ENCODE data around the gene PDLIM1.

The PDLIM1 gene

DNA sequence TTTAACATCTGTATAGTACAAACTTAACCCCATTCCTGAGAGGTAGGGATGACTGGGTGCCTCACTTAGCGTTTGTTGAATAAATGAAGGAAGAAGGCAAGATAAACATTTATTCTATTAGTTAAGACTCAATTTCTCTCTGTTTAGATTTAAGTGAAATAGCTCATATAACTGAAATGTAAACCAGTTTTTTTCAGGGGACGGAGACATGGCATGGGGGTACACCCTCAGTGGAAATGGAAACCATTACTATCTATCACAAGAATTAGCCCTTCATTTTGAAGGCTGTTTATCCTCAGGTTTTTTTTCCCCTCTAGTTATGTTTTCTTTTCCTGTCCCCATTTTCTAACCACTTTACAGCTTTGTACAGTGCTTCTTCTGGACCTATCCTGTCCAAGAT is 35.6 kb upstream of the PDLIM1 start:
- Histone ChIP-seq H3K9ac (ENCODE audit: insufficient read length, low read depth) (no peak overlapping the region), H3K36me3 (ENCODE audit: insufficient read depth, insufficient read length, low read length) (no peaks in the 10 kb centered on the region), H3K9me3 (ENCODE audit: insufficient read depth, low read length) (no peaks in the 10 kb centered on the region), H3K4me3 (ENCODE audit: insufficient read length, low read depth) (no peak overlapping the region), H3K4me1 (ENCODE audit: insufficient read depth, insufficient read length) (no peaks in the 10 kb centered on the region), H3K27me3 (ENCODE audit: insufficient read depth, insufficient read length) (no peaks in the 10 kb centered on the region)
- no peak for DNase-seq (ENCODE audit: low read depth, low spot score)
- no peak for TF ChIP-seq SUZ12 (IDR thresholded peaks at IDR 0.05; ENCODE audit: extremely low read depth, insufficient read depth, insufficient read length)
- no peak for TF ChIP-seq ZNF274 (IDR thresholded peaks at IDR 0.05; ENCODE audit: low read depth, low read length)
- TF ChIP-seq YY1 (IDR thresholded peaks at IDR 0.05; ENCODE audit: insufficient read depth, insufficient read length): no peak

DNA sequence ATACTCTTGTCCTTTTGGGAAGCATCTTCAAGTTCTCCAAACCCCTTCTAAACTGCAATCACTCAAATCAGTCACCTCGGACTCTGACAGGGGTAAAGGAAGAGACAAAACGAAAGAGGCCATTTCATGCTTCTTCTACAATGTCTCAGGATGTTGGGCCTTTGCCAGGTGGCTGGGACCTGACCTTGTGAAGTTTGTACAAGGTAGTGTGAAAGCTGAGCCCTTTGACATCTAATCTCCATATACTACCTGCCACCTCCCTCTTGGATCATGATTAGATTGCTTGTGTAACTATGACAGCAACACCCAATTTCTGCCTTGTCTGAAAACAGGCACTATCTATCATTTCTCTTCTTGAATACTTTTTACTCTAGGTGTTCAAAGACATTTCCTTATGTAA is 35.1 kb upstream of the PDLIM1 start:
- Histone ChIP-seq H3K4me3 (ENCODE audit: insufficient read length, low read depth) (no peak overlapping the region), H3K9me3 (ENCODE audit: insufficient read depth, low read length) (no peaks in the 10 kb centered on the region), H3K36me3 (ENCODE audit: insufficient read depth, insufficient read length, low read length) (no peaks in the 10 kb centered on the region), H3K9ac (ENCODE audit: insufficient read length, low read depth) (no peak overlapping the region), H3K4me1 (ENCODE audit: insufficient read depth, insufficient read length) (no peaks in the 10 kb centered on the region), H3K27me3 (ENCODE audit: insufficient read depth, insufficient read length) (no peaks in the 10 kb centered on the region)
- no peak for TF ChIP-seq SUZ12 (IDR thresholded peaks at IDR 0.05; ENCODE audit: extremely low read depth, insufficient read depth, insufficient read length)
- TF ChIP-seq YY1 (IDR thresholded peaks at IDR 0.05; ENCODE audit: insufficient read depth, insufficient read length): no peak
- TF ChIP-seq ZNF274 (IDR thresholded peaks at IDR 0.05; ENCODE audit: low read depth, low read length): no peak
- no peak for DNase-seq (ENCODE audit: low read depth, low spot score)

DNA sequence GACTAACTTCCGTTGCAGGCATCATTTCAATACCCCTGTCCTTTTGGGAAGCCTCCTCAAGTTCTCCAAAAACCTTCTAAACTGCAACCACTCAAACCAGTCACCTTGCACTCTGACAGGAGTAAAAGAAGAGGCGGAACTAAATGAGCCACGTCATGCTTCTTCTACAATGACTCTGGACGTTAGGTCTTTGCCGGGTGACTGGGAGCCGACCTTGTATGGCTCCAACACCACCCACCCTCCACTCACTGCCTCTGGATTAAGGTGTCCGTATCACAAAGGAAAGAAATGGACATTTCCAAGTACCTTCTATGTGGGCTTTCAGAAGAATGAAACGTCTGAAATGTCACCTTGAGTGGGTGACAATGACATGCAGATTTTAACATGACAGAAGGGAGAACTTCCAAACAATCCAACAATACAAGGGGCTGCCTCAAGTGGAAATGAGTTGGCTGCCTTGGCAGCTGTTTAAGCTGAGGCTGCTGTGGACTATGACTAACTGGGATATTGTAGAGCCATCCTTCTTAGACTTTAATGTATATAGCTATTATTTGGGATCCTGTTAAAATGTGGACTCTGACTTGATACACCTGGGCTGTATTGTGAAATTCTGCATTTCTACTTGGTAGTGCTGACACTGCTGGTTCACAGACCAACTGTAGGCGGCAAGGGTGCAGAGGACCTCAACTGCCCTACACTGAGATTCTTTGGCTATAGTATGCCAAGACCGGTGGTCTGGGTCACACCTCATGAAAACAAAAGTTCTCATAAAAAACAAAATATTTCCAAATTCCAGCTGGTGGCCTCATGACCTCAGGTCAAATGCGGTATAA is 33.8 kb upstream of the PDLIM1 start:
- H3K36me3 ChIP-seq (ENCODE audit: insufficient read depth, insufficient read length, low read length): no peaks in the 10 kb centered on the region
- no peaks in the 10 kb centered on the region for H3K27me3 ChIP-seq (ENCODE audit: insufficient read depth, insufficient read length)
- H3K9me3 ChIP-seq (ENCODE audit: insufficient read depth, low read length): no peaks in the 10 kb centered on the region
- H3K9ac ChIP-seq (ENCODE audit: insufficient read length, low read depth): no peak overlapping the region
- no peak overlapping the region for H3K4me3 ChIP-seq (ENCODE audit: insufficient read length, low read depth)
- H3K4me1 ChIP-seq (ENCODE audit: insufficient read depth, insufficient read length): no peaks in the 10 kb centered on the region
- DNase-seq (ENCODE audit: low read depth, low spot score): no peak
- TF ChIP-seq SUZ12 (IDR thresholded peaks at IDR 0.05; ENCODE audit: extremely low read depth, insufficient read depth, insufficient read length): no peak
- no peak for TF ChIP-seq ZNF274 (IDR thresholded peaks at IDR 0.05; ENCODE audit: low read depth, low read length)
- TF ChIP-seq YY1 (IDR thresholded peaks at IDR 0.05; ENCODE audit: insufficient read depth, insufficient read length): no peak

DNA sequence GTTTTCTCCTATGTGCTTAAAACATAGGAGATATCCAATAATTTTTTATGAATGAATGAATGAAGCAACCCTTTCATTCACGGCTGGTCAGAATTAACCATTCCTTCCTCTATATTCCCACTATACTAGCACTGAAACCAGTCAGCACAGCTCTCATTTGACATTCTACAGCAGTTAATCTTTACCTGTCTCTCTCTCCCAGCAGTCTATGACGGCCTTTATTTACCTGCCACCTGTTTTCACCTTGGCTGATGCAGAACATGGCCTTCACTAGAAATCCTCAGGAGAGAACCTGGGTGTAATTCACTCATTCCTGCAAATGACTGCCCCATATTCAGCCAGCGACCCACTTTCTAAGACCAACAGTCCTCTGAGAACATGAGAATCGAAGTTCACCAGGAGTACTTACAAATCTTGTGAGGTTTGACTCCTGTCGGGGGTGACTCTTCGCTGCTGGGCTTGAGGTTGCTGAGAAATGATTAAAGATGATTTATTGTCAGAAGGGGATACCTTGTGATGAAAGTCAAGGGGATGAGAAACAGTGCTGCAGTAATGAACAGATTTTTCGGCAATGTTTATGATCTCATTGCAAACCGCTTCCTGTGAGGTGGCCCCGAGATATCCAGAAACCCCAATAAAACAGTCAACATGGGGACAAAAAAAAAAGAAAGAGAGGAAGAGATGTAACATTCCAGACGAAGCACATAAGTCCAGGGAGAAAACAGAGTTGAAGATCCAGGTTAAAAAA is 30.9 kb upstream of the PDLIM1 start:
- H3K4me3 ChIP-seq (ENCODE audit: insufficient read length, low read depth): no peak overlapping the region
- no peak overlapping the region for H3K9ac ChIP-seq (ENCODE audit: insufficient read length, low read depth)
- no peak for TF ChIP-seq YY1 (IDR thresholded peaks at IDR 0.05; ENCODE audit: insufficient read depth, insufficient read length)
- TF ChIP-seq ZNF274 (IDR thresholded peaks at IDR 0.05; ENCODE audit: low read depth, low read length): no peak
- no peak for TF ChIP-seq SUZ12 (IDR thresholded peaks at IDR 0.05; ENCODE audit: extremely low read depth, insufficient read depth, insufficient read length)
- H3K4me1 ChIP-seq (ENCODE audit: insufficient read depth, insufficient read length): no peaks in the 10 kb centered on the region
- no peaks in the 10 kb centered on the region for H3K27me3 ChIP-seq (ENCODE audit: insufficient read depth, insufficient read length)
- no peak for DNase-seq (ENCODE audit: low read depth, low spot score)
- H3K9me3 ChIP-seq (ENCODE audit: insufficient read depth, low read length): no peaks in the 10 kb centered on the region
- H3K36me3 ChIP-seq (ENCODE audit: insufficient read depth, insufficient read length, low read length): no peaks in the 10 kb centered on the region

DNA sequence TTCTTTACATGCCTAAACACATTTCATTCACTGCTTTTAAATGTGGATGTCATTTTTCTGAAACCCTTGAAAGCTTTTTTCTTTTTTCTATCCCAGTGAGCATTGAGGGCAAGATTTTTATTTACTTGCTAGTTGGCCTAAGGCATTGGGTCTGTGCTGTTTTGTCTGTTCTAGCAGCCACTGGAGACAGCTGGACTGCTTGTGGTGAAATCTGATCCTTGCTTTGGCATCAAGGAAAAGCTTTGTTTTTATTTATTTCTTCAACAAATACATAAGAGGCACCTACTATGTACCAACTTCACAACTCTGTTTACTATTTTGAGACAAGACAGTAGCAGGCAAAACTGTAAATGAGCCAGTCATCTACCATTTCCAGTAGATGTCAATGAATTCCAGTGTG is 28.4 kb upstream of the PDLIM1 start:
- no peak overlapping the region for H3K4me3 ChIP-seq (ENCODE audit: insufficient read length, low read depth)
- H3K9ac ChIP-seq (ENCODE audit: insufficient read length, low read depth): no peak overlapping the region
- TF ChIP-seq SUZ12 (IDR thresholded peaks at IDR 0.05; ENCODE audit: extremely low read depth, insufficient read depth, insufficient read length) (no peak), ZNF274 (IDR thresholded peaks at IDR 0.05; ENCODE audit: low read depth, low read length) (no peak), YY1 (IDR thresholded peaks at IDR 0.05; ENCODE audit: insufficient read depth, insufficient read length) (no peak)
- peaks cover 6% of the 10 kb centered on the region for H3K4me1 ChIP-seq (ENCODE audit: insufficient read depth, insufficient read length)
- H3K27me3 ChIP-seq (ENCODE audit: insufficient read depth, insufficient read length): no peaks in the 10 kb centered on the region
- H3K9me3 ChIP-seq (ENCODE audit: insufficient read depth, low read length): no peaks in the 10 kb centered on the region
- no peaks in the 10 kb centered on the region for H3K36me3 ChIP-seq (ENCODE audit: insufficient read depth, insufficient read length, low read length)
- no peak for DNase-seq (ENCODE audit: low read depth, low spot score)

DNA sequence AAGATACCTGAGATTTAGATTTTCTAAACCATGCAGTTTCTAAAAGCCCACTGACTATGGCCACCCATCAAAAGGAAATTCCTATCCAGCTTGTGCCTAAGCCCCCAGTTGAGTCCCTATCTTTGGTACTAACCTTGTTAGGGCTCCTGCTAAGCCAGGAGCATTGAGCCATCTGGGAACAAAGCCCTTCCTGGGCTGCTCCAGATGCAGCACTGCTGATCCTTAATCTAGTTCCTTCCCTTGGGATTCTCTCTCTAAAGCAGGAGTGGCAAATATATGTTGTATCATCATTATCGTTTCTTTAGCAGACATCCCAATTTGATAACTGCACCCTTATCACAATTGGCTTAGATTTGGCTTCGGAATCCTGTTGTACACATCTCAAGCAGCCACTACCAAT is 24.7 kb upstream of the PDLIM1 start:
- H3K27me3 ChIP-seq (ENCODE audit: insufficient read depth, insufficient read length): no peaks in the 10 kb centered on the region

DNA sequence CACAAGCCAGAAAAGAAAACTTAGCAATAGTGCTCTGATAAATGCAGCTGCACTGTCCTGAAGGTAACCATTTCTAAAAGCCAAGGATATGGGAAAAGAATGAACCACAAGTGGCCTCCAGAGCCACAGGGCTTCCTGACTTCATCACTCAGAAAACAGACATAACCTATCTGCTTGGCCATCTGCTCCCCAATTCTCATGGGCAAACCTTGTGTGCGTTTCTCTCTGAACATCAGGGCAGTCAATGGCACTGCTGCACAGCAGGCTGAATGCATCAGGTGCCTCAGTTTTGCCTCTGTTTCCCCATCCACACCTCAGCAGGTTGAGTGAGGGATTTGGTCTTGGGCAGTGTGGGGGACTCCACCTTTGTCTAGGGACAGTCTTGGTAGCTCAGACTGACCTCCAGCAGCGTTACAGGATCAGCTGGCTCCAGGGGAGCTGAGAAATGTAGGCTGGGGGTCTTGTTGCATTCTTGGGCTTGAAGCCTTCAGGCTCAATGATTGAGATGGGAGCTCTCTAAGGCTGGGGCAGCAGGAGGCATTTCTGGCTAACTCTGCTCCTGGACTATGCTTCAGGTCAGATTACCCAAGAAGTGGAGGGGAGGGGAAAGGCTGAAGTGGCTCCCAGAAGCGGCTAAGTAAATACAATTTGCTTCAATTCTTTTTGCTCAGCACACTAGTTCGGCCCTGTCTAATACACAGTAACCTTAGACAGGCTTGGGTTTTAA is 23.6 kb upstream of the PDLIM1 start:
- H3K9ac ChIP-seq (ENCODE audit: insufficient read length, low read depth): peak overlapping the region; percentile 39
- DNase-seq (ENCODE audit: low read depth, low spot score): no peak
- H3K36me3 ChIP-seq (ENCODE audit: insufficient read depth, insufficient read length, low read length): no peaks in the 10 kb centered on the region
- no peaks in the 10 kb centered on the region for H3K9me3 ChIP-seq (ENCODE audit: insufficient read depth, low read length)
- H3K4me3 ChIP-seq (ENCODE audit: insufficient read length, low read depth): no peak overlapping the region
- no peak for TF ChIP-seq SUZ12 (IDR thresholded peaks at IDR 0.05; ENCODE audit: extremely low read depth, insufficient read depth, insufficient read length)
- no peak for TF ChIP-seq ZNF274 (IDR thresholded peaks at IDR 0.05; ENCODE audit: low read depth, low read length)
- no peak for TF ChIP-seq YY1 (IDR thresholded peaks at IDR 0.05; ENCODE audit: insufficient read depth, insufficient read length)
- H3K4me1 ChIP-seq (ENCODE audit: insufficient read depth, insufficient read length): peaks cover 15% of the 10 kb centered on the region
- no peaks in the 10 kb centered on the region for H3K27me3 ChIP-seq (ENCODE audit: insufficient read depth, insufficient read length)

More for the DNA sequence above, 24.7 kb upstream of the PDLIM1 start:
- Histone ChIP-seq H3K4me3 (ENCODE audit: insufficient read length, low read depth) (no peak overlapping the region), H3K9me3 (ENCODE audit: insufficient read depth, low read length) (no peaks in the 10 kb centered on the region), H3K9ac (ENCODE audit: insufficient read length, low read depth) (no peak overlapping the region), H3K4me1 (ENCODE audit: insufficient read depth, insufficient read length) (peaks cover 13% of the 10 kb centered on the region), H3K36me3 (ENCODE audit: insufficient read depth, insufficient read length, low read length) (no peaks in the 10 kb centered on the region)
- no peak for TF ChIP-seq ZNF274 (IDR thresholded peaks at IDR 0.05; ENCODE audit: low read depth, low read length)
- DNase-seq (ENCODE audit: low read depth, low spot score): no peak

Measured in NT2/D1 (cell line).